VCaP (cell line): ENCODE measurements around the gene FIGN.

Experiments used
- H3K27ac ChIP-seq: fragments of 450-650 bp; 2 replicates; pipeline ENCODE4 v1.5.1; 2017
- TF ChIP-seq, protein P1 (sequence below): fragments of 450-650 bp; conservative IDR thresholded peaks from 2 replicates; pipeline ENCODE4 v1.5.1; 2017; ENCODE audit warnings: mild to moderate bottlenecking, moderate library complexity

FIGN gene

DNA sequence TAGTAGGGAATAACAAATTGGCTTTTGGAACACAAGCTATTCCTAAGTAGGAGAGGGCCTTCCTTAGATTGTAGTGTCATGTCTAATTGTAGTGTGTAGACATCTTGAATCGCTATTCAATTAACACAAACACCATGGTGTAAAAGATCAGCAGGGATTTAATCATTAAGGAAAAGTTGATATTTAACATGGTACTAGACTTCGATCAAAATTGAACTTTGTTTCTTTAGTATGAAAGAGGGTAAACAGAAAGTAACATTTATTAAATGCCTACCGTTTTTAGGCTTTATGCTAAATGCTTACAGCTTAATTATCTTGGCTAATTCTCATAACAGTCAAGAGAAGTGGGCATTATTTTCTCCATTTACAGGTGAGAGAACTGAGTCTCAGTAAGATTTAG is 37.5 kb upstream of the FIGN start:
- no peak overlapping the region for H3K27ac ChIP-seq
- TF ChIP-seq, protein P1, sequence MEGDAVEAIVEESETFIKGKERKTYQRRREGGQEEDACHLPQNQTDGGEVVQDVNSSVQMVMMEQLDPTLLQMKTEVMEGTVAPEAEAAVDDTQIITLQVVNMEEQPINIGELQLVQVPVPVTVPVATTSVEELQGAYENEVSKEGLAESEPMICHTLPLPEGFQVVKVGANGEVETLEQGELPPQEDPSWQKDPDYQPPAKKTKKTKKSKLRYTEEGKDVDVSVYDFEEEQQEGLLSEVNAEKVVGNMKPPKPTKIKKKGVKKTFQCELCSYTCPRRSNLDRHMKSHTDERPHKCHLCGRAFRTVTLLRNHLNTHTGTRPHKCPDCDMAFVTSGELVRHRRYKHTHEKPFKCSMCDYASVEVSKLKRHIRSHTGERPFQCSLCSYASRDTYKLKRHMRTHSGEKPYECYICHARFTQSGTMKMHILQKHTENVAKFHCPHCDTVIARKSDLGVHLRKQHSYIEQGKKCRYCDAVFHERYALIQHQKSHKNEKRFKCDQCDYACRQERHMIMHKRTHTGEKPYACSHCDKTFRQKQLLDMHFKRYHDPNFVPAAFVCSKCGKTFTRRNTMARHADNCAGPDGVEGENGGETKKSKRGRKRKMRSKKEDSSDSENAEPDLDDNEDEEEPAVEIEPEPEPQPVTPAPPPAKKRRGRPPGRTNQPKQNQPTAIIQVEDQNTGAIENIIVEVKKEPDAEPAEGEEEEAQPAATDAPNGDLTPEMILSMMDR = no peak

GRCh38 chr2:163771596-163771995 is 35.8 kb upstream of the FIGN start:
- TF ChIP-seq, protein P1 = no peak
- no peak overlapping the region for H3K27ac ChIP-seq

DNA sequence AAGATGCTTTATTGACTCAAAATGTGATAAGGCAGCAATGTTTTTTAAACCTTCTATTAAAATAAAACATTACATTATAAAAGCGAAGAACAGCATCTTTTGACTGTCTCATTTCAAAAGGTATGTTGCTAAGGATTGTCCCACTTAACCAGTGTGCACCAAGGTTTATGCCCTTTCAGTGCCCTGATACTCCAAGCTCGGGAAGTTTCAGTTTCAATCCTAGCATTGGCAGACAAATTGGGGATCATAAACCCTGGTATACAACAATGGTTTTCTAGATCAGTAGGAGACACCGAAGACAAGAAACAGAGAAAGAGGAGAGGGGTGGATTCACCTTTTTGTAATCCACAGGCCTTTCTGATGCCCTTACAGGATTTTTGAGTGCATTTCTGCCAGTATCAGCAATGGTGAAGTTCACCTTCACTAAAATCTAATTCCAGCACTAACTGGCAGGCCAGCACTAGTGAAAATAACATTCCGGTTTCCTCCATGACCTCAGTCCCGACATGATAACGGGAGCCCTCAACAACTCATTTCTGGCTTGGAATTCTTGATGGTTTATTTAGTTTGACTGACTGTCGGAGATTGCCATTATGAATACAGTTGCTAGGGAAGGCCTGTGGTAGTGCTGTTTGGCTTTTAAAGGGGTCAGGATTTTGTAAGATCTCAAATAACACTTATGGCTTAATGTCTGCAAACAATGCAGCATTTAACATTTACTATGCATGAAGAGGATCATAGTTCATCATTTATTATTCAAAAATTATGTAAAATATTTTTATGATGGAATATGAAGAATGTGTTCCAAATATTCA is 33.3 kb upstream of the FIGN start:
- TF ChIP-seq, protein P1 = no peak
- no peak overlapping the region for H3K27ac ChIP-seq

GRCh38 chr2:163767097-163767496 is 31.3 kb upstream of the FIGN start:
- H3K27ac ChIP-seq = no peak overlapping the region
- TF ChIP-seq, protein P1 = no peak

GRCh38 chr2:163764566-163764965 is 28.8 kb upstream of the FIGN start:
- no peak overlapping the region for H3K27ac ChIP-seq
- TF ChIP-seq, protein P1 = no peak

- H3K27ac ChIP-seq = no peak overlapping the region
- TF ChIP-seq, protein P1 = no peak
Observed at GRCh38 chr2:163759013-163759412, 23.2 kb upstream of the FIGN start.

GRCh38 chr2:163757814-163758213 is 22.0 kb upstream of the FIGN start:
- H3K27ac ChIP-seq = no peak overlapping the region
- TF ChIP-seq, protein P1 = no peak
